Hepatocyte (in vitro differentiated cells): ENCODE measurements around the gene IP6K3. TPM values are rescaled to one million over a fixed set of nuclear protein-coding genes. Genes with fewer than 3 reads are reported as not detected.

Experiments
- DNase-seq: peaks from one replicate; pipeline ENCODE4 v3.0.0-alpha.2; 2016; ENCODE audit warnings: low spot score
- H2AFZ ChIP-seq: fragments of 200-600 bp; sonication (generic); 2 replicates; pipeline ENCODE4 v1.6.0; 2016; ENCODE audit warnings: antibody characterized with exemption, mild to moderate bottlenecking
- H3K27ac ChIP-seq: fragments of 200-600 bp; sonication (generic); 2 replicates; pipeline ENCODE4 v1.5.1; 2016; ENCODE audit warnings: mild to moderate bottlenecking
- H3K27me3 ChIP-seq: fragments of 200-600 bp; sonication (generic); 2 replicates; pipeline ENCODE4 v1.6.1; 2016
- H3K36me3 ChIP-seq: fragments of 200-600 bp; sonication (generic); replicated peaks from 2 replicates; pipeline ENCODE4 v1.5.1; 2016; ENCODE audit warnings: low read depth; ENCODE audit not compliant: insufficient read depth
- H3K4me1 ChIP-seq: fragments of 200-600 bp; sonication (generic); 2 replicates; pipeline ENCODE4 v1.5.1; 2016; ENCODE audit warnings: mild to moderate bottlenecking, moderate library complexity; ENCODE audit not compliant: insufficient read depth
- H3K4me2 ChIP-seq: fragments of 200-600 bp; sonication (generic); 2 replicates; pipeline ENCODE4 v1.6.0; 2016
- H3K4me3 ChIP-seq: fragments of 200-600 bp; sonication (generic); 2 replicates; pipeline ENCODE4 v1.5.1; 2016; ENCODE audit warnings: mild to moderate bottlenecking
- H3K79me2 ChIP-seq: fragments of 200-600 bp; sonication (generic); 2 replicates; pipeline ENCODE4 v1.6.0; 2017; ENCODE audit warnings: mild to moderate bottlenecking
- H3K9me2 ChIP-seq: fragments of 200-600 bp; sonication (generic); replicated peaks from 2 replicates; pipeline ENCODE4 v1.6.0; 2017; ENCODE audit warnings: mild to moderate bottlenecking; ENCODE audit not compliant: insufficient read depth
- H3K9me3 ChIP-seq: fragments of 200-600 bp; sonication (generic); 2 replicates; pipeline ENCODE4 v1.5.1; 2016; ENCODE audit warnings: low read depth, mild to moderate bottlenecking
- H4K20me1 ChIP-seq: fragments of 200-600 bp; sonication (generic); 2 replicates; pipeline ENCODE4 v1.6.0; 2016; ENCODE audit warnings: mild to moderate bottlenecking; ENCODE audit not compliant: insufficient read depth, poor library complexity, severe bottlenecking
- EZH2 ChIP-seq: fragments of 200-600 bp; sonication (generic); IDR thresholded peaks from 2 replicates; pipeline ENCODE4 v1.6.1; 2016; ENCODE audit warnings: antibody characterized with exemption, mild to moderate bottlenecking, borderline replicate concordance
- EZH2phosphoT487 ChIP-seq: fragments of 200-600 bp; sonication (generic); IDR thresholded peaks from one replicate; pipeline ENCODE4 v1.6.1; 2018; ENCODE audit warnings: antibody characterized with exemption, mild to moderate bottlenecking, low read depth, moderate library complexity; ENCODE audit not compliant: unreplicated experiment, severe bottlenecking
- WGBS: methylation state at CpG from one replicate; pipeline ENCODE4 v1.1.6; 2016; ENCODE audit warnings: low lambda C conversion rate; ENCODE audit errors: missing lambda C conversion rate; 5-methylcytosine and 5-hydroxymethylcytosine counted together
- polyA plus RNA-seq: library from polyadenylated mRNA; unstranded; fragments of >200 nt; fragmentation: Nextera tagmentation; extraction: Ambion mirVana; gene quantifications from 2 replicates; pipeline ENCODE4 v1.2.1, GENCODE V29; 2016
- total RNA-seq: library from RNA; depleted of rRNA; stranded (reverse); fragments of >200 nt; gene quantifications from 2 replicates; pipeline ENCODE4 v1.2.3, GENCODE V29; 2014
- TF ChIP-seq, protein P1 (sequence below): fragments of 200-600 bp; sonication (generic); IDR thresholded peaks from 2 replicates; pipeline ENCODE4 v1.5.1; 2016; ENCODE audit warnings: antibody characterized with exemption, mild to moderate bottlenecking; ENCODE audit not compliant: poor library complexity

IP6K3 gene
- total and polyA plus RNA-seq, 2 experiments from 2014 or later = 9.5 to 25.3 TPM

DNA sequence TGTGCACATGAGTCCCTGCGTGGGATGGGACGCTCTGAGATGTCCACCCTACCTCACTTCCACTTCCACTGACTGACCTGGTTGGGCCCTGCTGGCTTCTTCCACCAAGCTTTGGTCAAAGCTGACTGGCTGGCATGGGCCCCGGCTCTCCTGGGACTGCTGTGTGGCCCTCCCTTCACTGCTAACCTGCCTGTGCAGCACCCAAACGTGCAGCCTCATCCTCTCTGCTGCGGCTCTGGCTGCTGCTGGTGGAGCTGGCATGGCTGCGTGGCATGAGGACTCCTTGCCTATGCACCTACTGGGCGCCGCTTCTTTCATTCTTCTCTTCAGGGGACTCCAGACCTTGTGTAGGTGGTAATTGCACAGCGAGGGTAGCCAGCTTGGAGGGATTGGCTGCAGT is 18.7 kb upstream of the IP6K3 start:
- Histone ChIP-seq H4K20me1 (no peaks in the 10 kb centered on the region), H3K4me2 (no peak overlapping the region), H3K27me3 (no peaks in the 10 kb centered on the region), H3K27ac (no peak overlapping the region), H2AFZ (no peak overlapping the region), H3K36me3 (no peaks in the 10 kb centered on the region), H3K4me3 (no peak overlapping the region), H3K4me1 (peaks cover 21% of the 10 kb centered on the region), H3K9me2 (no peaks in the 10 kb centered on the region), H3K79me2 (no peaks in the 10 kb centered on the region), H3K9me3 (no peaks in the 10 kb centered on the region)
- WGBS = 98% methylated on average over 9 of the region's 9 CpGs
- TF ChIP-seq, protein P1, sequence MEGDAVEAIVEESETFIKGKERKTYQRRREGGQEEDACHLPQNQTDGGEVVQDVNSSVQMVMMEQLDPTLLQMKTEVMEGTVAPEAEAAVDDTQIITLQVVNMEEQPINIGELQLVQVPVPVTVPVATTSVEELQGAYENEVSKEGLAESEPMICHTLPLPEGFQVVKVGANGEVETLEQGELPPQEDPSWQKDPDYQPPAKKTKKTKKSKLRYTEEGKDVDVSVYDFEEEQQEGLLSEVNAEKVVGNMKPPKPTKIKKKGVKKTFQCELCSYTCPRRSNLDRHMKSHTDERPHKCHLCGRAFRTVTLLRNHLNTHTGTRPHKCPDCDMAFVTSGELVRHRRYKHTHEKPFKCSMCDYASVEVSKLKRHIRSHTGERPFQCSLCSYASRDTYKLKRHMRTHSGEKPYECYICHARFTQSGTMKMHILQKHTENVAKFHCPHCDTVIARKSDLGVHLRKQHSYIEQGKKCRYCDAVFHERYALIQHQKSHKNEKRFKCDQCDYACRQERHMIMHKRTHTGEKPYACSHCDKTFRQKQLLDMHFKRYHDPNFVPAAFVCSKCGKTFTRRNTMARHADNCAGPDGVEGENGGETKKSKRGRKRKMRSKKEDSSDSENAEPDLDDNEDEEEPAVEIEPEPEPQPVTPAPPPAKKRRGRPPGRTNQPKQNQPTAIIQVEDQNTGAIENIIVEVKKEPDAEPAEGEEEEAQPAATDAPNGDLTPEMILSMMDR = no peak
- TF ChIP-seq EZH2 (no peak), EZH2phosphoT487 (no peak)
- DNase-seq = no peak

- Histone ChIP-seq H4K20me1 (no peaks in the 10 kb centered on the region), H3K4me1 (peaks cover 16% of the 10 kb centered on the region), H3K27ac (no peak overlapping the region), H3K9me2 (no peaks in the 10 kb centered on the region), H3K79me2 (no peaks in the 10 kb centered on the region), H3K4me3 (no peak overlapping the region), H3K27me3 (no peaks in the 10 kb centered on the region), H2AFZ (no peak overlapping the region), H3K9me3 (no peaks in the 10 kb centered on the region), H3K36me3 (no peaks in the 10 kb centered on the region), H3K4me2 (no peak overlapping the region)
- TF ChIP-seq, protein P1 = no peak
- TF ChIP-seq EZH2 (no peak), EZH2phosphoT487 (no peak)
- no peak for DNase-seq
- 81% methylated on average over 2 of the region's 2 CpGs for WGBS
These were observed 17.3 kb upstream of the IP6K3 start for GRCh38 chr6:33764036-33764435.

- 56% methylated on average over 6 of the region's 6 CpGs for WGBS
- DNase-seq = no peak
- no peaks in the 10 kb centered on the region for H3K27me3 ChIP-seq
- H3K4me2 ChIP-seq = no peak overlapping the region
- H2AFZ ChIP-seq = no peak overlapping the region
- no peaks in the 10 kb centered on the region for H3K9me2 ChIP-seq
- TF ChIP-seq, protein P1 = no peak
- TF ChIP-seq EZH2 = no peak
- no peak for TF ChIP-seq EZH2phosphoT487
- H3K4me3 ChIP-seq = no peak overlapping the region
- H3K9me3 ChIP-seq = no peaks in the 10 kb centered on the region
- peaks cover 16% of the 10 kb centered on the region for H3K4me1 ChIP-seq
- no peak overlapping the region for H3K27ac ChIP-seq
- no peaks in the 10 kb centered on the region for H4K20me1 ChIP-seq
- no peaks in the 10 kb centered on the region for H3K79me2 ChIP-seq
- no peaks in the 10 kb centered on the region for H3K36me3 ChIP-seq
These were observed 16.8 kb upstream of the IP6K3 start for GRCh38 chr6:33763483-33763882.

DNA sequence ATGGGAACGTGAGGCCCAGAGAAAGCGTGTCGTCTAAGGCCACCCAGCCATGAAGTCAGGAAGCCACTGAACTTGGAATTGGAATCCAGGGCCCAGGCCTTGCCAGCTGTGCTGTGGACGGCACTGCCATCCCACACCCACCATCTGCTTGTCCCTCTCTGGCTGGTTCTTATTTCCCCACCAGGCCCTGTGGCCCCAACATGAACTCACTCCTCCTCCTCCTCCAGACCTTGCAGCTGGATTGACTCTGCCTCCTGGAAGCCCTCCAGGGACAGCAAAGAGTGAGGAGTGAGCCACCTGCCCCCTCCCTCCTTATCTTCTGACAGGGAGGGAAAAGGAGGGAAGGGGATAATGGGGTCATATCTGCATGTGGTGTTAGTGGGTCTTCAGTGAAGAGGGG is 16.0 kb upstream of the IP6K3 start:
- H3K79me2 ChIP-seq = no peaks in the 10 kb centered on the region
- no peaks in the 10 kb centered on the region for H4K20me1 ChIP-seq
- H3K9me2 ChIP-seq = no peaks in the 10 kb centered on the region
- H2AFZ ChIP-seq = no peak overlapping the region
- H3K27me3 ChIP-seq = no peaks in the 10 kb centered on the region
- TF ChIP-seq EZH2 (no peak), EZH2phosphoT487 (no peak)
- TF ChIP-seq, protein P1 = no peak
- H3K4me3 ChIP-seq = no peak overlapping the region
- DNase-seq = no peak
- no peak overlapping the region for H3K4me2 ChIP-seq
- no peaks in the 10 kb centered on the region for H3K36me3 ChIP-seq
- no peaks in the 10 kb centered on the region for H3K9me3 ChIP-seq
- peaks cover 16% of the 10 kb centered on the region for H3K4me1 ChIP-seq
- no peak overlapping the region for H3K27ac ChIP-seq
- WGBS = 91% methylated on average over 4 of the region's 4 CpGs
